Mesendoderm (in vitro differentiated cells): ENCODE data around the gene TTC29.
"Not testable (repeated sequence)": the region's sequence is repeated elsewhere in the genome, so short reads cannot be mapped to it uniquely, and the experiment has no call there.

ENCODE experiments used
- DNase-seq: peaks from one replicate; pipeline ENCODE4 v3.0.0; 2013
- H2AK5ac ChIP-seq: 2 replicates; pipeline ENCODE4 v1.6.1; 2013; ENCODE audit warnings: low read length, inconsistent platforms
- H2BK120ac ChIP-seq: 2 replicates; pipeline ENCODE4 v1.6.1; 2013; ENCODE audit warnings: low read depth, mild to moderate bottlenecking, low read length, moderate library complexity, mixed read lengths
- H2BK15ac ChIP-seq: replicated peaks from 2 replicates; pipeline ENCODE4 v1.6.1; 2013; ENCODE audit warnings: low read depth, mild to moderate bottlenecking, moderate library complexity
- H2BK5ac ChIP-seq: 2 replicates; pipeline ENCODE4 v1.6.1; 2013; ENCODE audit warnings: low read length, inconsistent platforms
- H3K18ac ChIP-seq: 2 replicates; pipeline ENCODE4 v1.6.1; 2013; ENCODE audit warnings: mild to moderate bottlenecking, low read length, mixed read lengths
- H3K23ac ChIP-seq: one replicate; pipeline ENCODE4 v1.6.1; 2013; ENCODE audit warnings: low read length
- H3K27ac ChIP-seq: 2 replicates; pipeline ENCODE4 v1.5.1; 2013; ENCODE audit warnings: low read depth, mild to moderate bottlenecking, inconsistent platforms, low read length, moderate library complexity
- H3K27me3 ChIP-seq: 2 replicates; pipeline ENCODE4 v1.6.1; 2013; ENCODE audit warnings: low read length, control low read depth, mild to moderate bottlenecking, inconsistent platforms; ENCODE audit not compliant: insufficient read depth, poor library complexity
- H3K36me3 ChIP-seq: 2 replicates; pipeline ENCODE4 v1.6.1; 2013; ENCODE audit warnings: low read length, inconsistent platforms; ENCODE audit not compliant: control insufficient read depth, insufficient read depth
- H3K4ac ChIP-seq: one replicate; pipeline ENCODE4 v1.6.1; 2013; ENCODE audit warnings: low read depth, mild to moderate bottlenecking, low read length, moderate library complexity
- H3K4me1 ChIP-seq: 2 replicates; pipeline ENCODE4 v1.6.1; 2013; ENCODE audit warnings: low read depth, low read length, inconsistent platforms; ENCODE audit not compliant: control insufficient read depth
- H3K4me2 ChIP-seq: 2 replicates; pipeline ENCODE4 v1.6.1; 2013; ENCODE audit warnings: low read length
- H3K4me3 ChIP-seq: 2 replicates; pipeline ENCODE4 v1.5.1; 2013; ENCODE audit warnings: mild to moderate bottlenecking, low read length
- H3K56ac ChIP-seq: one replicate; pipeline ENCODE4 v1.6.1; 2013; ENCODE audit warnings: low read length
- H3K79me1 ChIP-seq: 2 replicates; pipeline ENCODE4 v1.6.1; 2013; ENCODE audit warnings: low read length, inconsistent platforms
- H3K79me2 ChIP-seq: 2 replicates; pipeline ENCODE4 v1.6.1; 2013; ENCODE audit warnings: mild to moderate bottlenecking, low read length; ENCODE audit not compliant: control insufficient read depth, insufficient read depth
- H3K9ac ChIP-seq: 2 replicates; pipeline ENCODE4 v1.6.1; 2013; ENCODE audit warnings: low read length, inconsistent platforms
- H4K5ac ChIP-seq: one replicate; pipeline ENCODE4 v1.6.1; 2013; ENCODE audit warnings: low read length
- H4K8ac ChIP-seq: one replicate; pipeline ENCODE4 v1.6.1; 2013; ENCODE audit warnings: low read depth, mild to moderate bottlenecking, control low read depth, low read length, moderate library complexity
- WGBS: extraction: QIAGEN DNeasy Blood & Tissue Kit; methylation state at CpG from one replicate; pipeline ENCODE4 v1.1.7; 2013; ENCODE audit warnings: low lambda C conversion rate, missing lambda C conversion rate; ENCODE audit not compliant: insufficient coverage; ENCODE audit errors: extremely low coverage; 5-methylcytosine and 5-hydroxymethylcytosine counted together

Gene TTC29

DNA sequence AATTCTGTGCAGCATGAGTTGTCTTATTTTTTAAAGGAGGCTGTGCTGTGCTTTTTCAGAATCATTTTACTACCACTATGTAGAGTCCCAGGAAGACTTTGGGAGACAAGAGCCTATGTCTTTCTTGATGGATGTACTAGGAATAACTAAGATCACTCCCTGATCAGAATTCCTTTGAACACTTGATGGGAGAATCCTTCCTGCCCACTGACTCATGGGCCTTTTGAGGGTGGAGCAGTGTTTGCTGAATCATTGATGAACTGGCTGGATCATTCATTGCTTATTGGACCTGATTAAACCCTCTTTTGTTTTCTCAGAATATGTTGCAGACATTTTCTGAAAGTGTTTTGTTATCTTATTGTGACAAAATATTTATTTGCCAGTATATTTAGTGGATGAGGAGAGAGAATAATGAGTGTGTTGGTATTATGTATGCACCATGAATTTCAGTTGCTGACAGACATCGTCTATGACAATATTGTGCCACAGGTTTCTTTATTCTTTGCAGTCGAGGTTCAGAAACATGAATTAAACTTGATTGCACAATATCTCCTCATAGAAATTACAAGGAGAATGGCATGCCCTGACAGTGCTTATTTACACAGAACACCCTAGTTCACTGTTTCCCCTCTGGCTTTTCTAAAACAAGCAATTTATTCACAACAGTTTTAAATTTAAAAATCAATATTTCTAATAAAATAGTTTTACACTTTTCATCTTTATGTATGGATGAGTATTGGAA, 270.7 kb downstream of the TTC29 start:
- Histone ChIP-seq H3K4me2 (no peak overlapping the region), H2AK5ac (no peak overlapping the region), H3K4ac (no peak overlapping the region), H3K27ac (no peak overlapping the region), H3K4me3 (no peak overlapping the region), H3K9ac (no peak overlapping the region), H3K36me3 (no peaks in the 10 kb centered on the region), H3K4me1 (no peaks in the 10 kb centered on the region), H3K27me3 (no peaks in the 10 kb centered on the region), H2BK120ac (no peak overlapping the region), H3K79me2 (no peaks in the 10 kb centered on the region), H4K8ac (no peak overlapping the region), H3K79me1 (no peaks in the 10 kb centered on the region), H2BK15ac (no peak overlapping the region), H4K5ac (no peak overlapping the region), H3K18ac (no peak overlapping the region), H3K23ac (no peak overlapping the region), H3K56ac (no peak overlapping the region), H2BK5ac (no peak overlapping the region)
- DNase-seq = no peak
- WGBS = no CpG with 5 or more reads among the region's 2 CpGs

DNA sequence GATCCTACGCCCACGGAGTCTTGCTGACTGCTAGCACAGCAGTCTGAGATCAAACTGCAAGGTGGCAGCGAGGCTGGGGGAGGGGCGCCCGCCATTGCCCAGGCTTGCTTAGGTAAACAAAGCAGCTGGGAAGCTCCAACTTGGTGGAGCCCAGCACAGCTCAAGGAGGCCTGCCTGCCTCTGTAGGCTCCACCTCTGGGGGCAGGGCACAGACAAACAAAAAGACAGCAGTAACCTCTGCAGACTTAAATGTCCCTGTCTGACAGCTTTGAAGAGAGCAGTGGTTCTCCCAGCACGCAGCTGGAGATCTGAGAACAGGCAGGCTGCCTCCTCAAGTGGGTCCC, 281.7 kb downstream of the TTC29 start:
- not testable (repeated sequence) for H3K36me3 ChIP-seq, H2BK120ac ChIP-seq, H3K23ac ChIP-seq, H4K5ac ChIP-seq, H2BK15ac ChIP-seq, H3K9ac ChIP-seq, H4K8ac ChIP-seq, H3K18ac ChIP-seq, H3K4ac ChIP-seq, H3K56ac ChIP-seq, H3K27me3 ChIP-seq, DNase-seq, H3K4me1 ChIP-seq, H3K27ac ChIP-seq, H3K4me2 ChIP-seq, H3K4me3 ChIP-seq, H3K79me2 ChIP-seq, H2BK5ac ChIP-seq, H2AK5ac ChIP-seq, H3K79me1 ChIP-seq
- WGBS = no CpG with 5 or more reads among the region's 6 CpGs

DNA sequence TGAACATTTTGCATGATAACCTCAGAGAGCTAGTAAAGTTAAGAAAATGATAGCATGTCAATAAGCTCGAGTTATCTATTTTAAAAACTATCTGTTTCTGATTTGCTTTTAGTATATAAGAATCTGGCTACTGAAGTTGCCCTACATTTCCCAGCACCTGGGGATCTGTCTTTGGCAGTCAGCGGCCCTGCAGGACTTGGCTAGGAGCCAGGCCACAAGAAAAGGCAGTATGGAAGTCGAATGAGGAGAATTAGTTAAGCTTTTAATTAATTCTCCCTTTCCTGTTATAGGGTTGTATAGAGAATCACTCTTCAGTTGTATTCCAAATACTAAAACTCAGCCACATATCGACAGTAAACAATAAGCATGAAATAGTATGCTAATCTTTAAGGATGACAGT, 284.3 kb downstream of the TTC29 start:
- H3K9ac ChIP-seq = no peak overlapping the region

More for the DNA sequence above, 284.3 kb downstream of the TTC29 start:
- no peak for DNase-seq
- no CpG with 5 or more reads among the region's 4 CpGs for WGBS
- Histone ChIP-seq H2BK15ac (no peak overlapping the region), H3K36me3 (no peaks in the 10 kb centered on the region), H2AK5ac (no peak overlapping the region), H4K8ac (no peak overlapping the region), H3K4me2 (no peak overlapping the region), H2BK120ac (no peak overlapping the region), H3K23ac (no peak overlapping the region), H3K27me3 (no peaks in the 10 kb centered on the region), H3K79me2 (no peaks in the 10 kb centered on the region), H3K56ac (no peak overlapping the region), H3K27ac (no peak overlapping the region), H3K4me1 (no peaks in the 10 kb centered on the region), H3K79me1 (no peaks in the 10 kb centered on the region), H2BK5ac (no peak overlapping the region), H3K4ac (no peak overlapping the region), H3K18ac (no peak overlapping the region), H3K4me3 (no peak overlapping the region), H4K5ac (no peak overlapping the region)
